DMS 273 (cell line): ENCODE data around the gene MFN2.
"Not testable (repeated sequence)": the region's sequence is repeated elsewhere in the genome, so short reads cannot be mapped to it uniquely, and the experiment has no call there.

Experiments used
- DNase-seq: peaks from one replicate; lab custom pipeline; 2025; ENCODE audit not compliant: unreplicated experiment; lab: John Stamatoyannopoulos, UW

MFN2 gene

GRCh38 chr1:11979851-11980675 lies at the start of gene MFN2:
Gene MFN2, plus strand, starts transcription at chr1:11980444. Its CDS starts 8,725 bp downstream, at chr1:11989169.
- DNase-seq = peak; percentile 100

DNA sequence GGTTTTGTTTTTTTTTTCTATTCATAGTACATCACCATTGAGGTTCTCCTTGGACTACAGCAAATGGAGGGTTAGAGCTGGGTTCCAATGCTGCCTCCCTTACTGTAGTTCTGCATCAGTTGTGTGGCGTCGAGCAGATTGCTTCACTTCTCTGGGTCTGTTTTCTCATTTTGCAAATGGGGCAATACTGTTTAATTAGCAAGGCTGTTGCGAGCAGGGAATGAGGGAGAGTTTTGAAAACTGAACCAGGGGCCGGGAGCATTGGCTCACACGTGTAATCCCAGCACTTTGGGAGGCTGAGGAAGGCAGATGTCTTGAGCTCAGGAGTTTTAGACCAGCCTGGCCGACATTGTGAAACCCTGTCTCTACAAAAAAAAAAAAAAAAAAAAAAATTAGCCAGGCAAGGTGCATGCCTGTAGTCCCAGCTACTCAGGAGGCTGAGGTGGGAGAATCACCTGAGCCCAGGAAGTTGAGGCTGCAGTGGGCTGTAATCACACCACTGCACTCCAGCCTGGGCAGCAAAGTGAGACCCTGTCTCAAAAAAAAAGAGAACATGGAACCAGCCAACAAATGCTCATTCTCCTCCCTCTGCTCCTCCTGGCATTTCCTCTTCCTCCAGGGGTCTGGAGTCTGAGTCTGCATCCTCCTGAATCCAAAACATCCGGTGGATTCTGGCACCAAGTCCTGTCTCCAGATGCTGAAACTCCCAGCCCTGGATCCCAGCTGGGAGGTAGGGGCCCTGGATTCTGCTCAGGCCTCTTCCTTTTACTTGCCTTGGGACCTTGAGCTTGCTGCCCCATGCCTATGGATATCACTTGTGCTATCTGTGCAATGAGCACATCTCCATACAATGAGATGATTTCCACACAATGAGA lies 49.4 kb upstream of the MFN2 start:
- peak; percentile 87 for DNase-seq

GRCh38 chr1:11931845-11932244 lies 48.4 kb upstream of the MFN2 start:
- DNase-seq = no peak

DNA sequence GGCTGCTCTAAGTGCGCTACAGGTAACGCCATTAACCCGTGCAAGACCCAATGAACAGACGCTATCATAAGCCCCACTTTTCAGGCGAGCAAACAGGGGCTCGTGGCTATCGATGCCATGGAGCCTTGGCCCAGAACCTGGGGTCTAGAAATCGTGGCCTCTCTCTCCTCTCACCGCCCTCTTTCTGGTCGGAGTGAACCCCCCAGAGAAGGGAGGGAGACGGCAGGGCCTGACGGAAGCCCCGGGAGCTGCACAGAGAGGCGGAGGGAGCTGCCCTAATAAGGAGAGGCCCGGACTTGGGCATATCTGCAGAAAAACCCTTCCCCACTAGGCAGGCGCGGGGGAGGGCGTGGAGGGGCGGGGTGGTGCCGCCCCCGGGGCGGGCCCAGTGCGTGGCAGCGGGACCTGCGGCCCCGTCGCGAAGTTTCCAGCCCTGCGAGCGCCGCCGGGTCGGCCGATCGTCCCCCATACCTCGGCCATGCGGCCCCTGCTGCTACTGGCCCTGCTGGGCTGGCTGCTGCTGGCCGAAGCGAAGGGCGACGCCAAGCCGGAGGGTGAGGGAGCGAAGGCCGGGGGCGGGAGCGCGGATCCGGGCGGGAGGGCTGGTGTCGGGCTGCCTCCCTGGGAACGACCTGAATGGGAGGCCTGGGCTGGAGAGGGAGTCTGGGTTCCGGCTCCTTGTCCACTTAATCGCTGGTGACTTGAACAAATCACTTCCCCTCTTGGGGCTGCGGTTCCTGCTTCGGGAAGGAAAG lies 45.8 kb upstream of the MFN2 start, which contains the start of gene PLOD1:
Gene PLOD1 (plus strand): TSS at position 416 of the 755 bp plus-strand sequence. CDS start 63 bp downstream, at position 479.
- DNase-seq = peak; percentile 92

- DNase-seq = no peak
Measured at GRCh38 chr1:11935057-11935412, 45.2 kb upstream of the MFN2 start.

DNA sequence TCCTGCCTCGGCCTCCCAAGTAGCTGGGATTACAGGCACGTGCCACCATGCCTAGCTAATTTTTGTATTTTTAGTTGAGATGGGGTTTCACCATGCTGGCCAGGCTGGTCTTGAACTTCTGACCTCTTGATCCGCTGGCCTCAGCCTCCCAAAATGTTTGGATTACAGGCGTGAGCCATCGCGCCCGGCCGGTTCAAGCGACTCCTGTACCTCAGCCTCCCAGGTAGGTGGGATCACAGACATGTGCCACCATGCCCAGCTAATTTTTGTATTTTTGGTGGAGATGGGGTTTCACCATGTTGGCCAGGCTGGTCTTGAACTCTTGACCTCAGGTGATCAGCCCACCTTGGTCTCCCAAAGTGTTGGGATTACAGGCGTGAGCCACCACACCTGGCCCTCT lies 44.5 kb upstream of the MFN2 start:
- DNase-seq = not testable (repeated sequence)

GRCh38 chr1:11938722-11939526 lies 41.3 kb upstream of the MFN2 start:
- DNase-seq = peak; percentile 86

DNA sequence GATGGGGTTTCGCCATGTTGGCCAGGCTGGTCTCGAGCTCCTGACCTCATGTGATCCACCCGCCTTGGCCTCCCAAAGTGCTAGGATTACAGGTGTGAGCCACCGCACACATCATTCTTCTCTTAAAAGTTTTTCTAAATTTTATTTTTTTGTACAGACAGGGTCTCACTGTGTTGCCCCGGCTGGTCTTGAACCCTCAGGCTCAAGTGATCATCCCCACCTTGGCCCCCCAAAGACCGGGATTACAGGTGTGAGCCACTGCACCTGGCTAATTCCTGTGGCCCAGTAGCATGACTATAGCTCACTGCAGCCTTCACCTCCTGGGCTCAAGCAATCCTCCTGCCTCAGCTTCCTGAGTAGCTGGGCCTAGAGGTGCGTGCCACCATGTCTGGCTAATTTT lies 40.5 kb upstream of the MFN2 start:
- DNase-seq = not testable (repeated sequence)

DNA sequence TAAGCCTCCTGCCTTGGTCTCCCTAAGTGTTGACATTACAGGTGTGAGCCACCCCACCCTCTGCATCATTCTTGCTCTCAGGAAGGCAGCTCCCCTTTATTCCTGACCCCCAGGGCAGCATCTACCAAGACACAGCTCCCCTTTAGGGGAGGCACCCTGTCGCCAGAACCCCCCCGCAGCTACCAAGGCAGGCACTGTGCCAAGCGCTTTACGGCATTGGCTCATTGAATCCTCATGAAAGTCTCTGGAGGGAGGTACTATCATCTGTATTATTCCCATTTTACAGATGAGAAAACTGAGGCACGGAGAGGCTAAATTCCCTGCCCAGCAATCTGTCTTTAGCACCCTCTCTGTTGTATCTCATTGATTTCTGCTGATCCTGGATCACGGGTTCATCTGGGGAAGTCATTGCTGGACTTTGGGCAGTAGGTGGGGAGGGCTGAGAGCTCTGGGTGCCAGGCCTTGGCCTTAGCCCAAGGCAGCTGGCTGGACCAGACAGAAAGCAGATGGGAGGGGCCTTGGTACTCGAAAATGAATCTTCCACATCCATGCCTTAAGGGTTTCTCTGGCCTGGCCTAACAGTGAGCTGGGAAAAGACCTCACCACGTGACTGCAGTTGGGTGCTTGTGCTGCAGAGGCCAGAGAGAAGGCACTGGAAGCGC lies 39.9 kb upstream of the MFN2 start:
- peak; percentile 72 for DNase-seq

DNA sequence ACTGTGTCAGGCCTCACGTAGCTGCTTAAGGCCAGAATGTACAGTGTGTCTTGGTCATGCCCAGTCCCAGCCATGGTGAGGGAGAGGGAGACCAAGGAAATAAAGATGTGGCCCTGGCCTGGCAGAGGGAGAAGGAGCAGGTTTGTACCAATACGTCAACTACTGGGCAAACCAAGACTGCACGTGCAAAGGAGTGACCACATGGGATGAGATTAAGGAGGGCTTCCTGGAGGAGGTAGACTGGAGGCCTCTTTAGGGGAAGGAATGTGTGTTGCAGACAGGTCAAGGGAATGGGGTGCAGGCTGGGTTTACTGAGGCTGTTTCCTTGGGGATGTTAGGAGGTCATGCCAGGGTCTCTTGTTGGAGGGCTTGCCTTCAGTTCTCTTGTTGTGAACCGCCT lies 38.0 kb upstream of the MFN2 start:
- no peak for DNase-seq

GRCh38 chr1:11943619-11944018 lies 36.6 kb upstream of the MFN2 start:
- DNase-seq = peak; percentile 91

DNA sequence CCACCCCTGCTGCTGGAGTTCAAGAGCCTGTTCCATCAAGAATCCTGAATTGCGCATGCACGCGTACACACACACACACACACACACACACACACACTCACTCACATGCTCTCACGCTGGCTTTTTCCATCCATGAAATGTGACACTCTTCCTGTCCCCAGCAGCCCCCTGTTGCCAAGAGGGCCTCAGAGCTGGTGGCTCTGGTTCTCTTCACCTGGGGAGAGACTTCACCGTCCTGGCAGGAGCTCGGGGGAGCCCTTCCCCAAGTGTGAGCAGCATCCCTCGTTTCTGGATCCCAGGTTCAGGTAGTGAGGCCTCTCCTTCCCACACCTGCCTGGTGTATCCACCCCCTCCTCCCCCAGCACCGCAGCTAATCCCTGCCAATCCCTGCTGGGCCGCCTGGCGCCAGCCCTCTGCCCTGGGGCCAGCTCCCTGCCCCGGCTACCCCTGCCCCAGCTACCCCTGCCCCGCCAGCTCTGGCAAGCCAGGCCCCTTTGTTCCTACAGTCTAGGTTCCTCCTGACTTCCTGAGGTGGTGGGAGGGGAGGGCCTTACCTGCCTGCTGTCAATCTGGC lies 35.8 kb upstream of the MFN2 start:
- peak; percentile 77 for DNase-seq

DNA sequence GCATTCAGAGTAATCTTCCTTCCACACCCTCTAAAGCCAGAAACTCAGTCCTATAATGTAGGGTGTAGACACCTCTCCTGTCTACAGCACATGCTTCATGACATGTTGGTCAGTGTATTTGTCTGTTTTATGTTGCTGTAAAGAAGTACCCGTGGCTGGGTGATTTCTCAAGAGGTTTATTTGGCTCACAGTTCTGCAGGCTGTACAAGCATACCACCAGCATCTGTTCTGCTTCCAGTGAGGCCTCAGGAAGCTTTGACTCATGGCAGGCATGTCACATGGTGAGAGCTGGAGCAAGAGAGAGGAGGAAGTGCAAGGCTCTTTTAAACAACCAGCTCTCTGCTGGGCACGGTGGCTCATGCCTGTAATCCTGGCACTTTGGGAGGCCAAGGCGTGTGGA lies 33.6 kb upstream of the MFN2 start:
- no peak for DNase-seq

DNA sequence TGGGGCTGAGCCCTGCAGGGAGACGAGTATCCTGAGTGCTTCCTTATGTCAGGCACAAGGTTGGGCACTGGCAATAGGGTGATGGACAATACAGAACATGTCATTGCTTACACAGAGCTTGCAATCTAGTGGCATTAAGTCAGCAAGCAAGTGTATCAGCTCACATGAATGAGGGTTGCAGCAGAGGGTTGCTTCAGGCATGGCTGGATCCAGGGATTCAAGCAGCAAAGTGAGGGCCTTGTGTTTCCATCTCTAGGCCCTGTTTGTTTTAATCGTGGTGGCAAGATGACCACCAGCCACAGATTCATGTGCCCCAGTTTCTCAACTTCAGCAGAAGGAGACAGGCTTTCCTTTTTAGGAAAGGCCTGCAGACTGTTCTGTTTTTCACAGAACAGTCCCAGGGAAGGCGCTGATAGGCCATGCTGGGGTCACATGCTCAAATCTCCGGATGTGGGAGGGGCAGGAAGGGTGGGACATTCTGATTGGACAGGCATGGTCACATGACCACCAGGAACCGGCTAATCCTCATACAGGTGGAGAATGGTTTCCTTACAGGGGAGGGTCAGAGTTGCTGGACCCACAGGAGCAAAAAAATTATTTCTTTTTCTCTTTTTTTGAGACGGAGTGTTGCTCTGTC lies 31.3 kb upstream of the MFN2 start:
- peak; percentile 41 for DNase-seq

- peak; percentile 86 for DNase-seq
Measured at GRCh38 chr1:11951901-11952300, 28.3 kb upstream of the MFN2 start.

DNA sequence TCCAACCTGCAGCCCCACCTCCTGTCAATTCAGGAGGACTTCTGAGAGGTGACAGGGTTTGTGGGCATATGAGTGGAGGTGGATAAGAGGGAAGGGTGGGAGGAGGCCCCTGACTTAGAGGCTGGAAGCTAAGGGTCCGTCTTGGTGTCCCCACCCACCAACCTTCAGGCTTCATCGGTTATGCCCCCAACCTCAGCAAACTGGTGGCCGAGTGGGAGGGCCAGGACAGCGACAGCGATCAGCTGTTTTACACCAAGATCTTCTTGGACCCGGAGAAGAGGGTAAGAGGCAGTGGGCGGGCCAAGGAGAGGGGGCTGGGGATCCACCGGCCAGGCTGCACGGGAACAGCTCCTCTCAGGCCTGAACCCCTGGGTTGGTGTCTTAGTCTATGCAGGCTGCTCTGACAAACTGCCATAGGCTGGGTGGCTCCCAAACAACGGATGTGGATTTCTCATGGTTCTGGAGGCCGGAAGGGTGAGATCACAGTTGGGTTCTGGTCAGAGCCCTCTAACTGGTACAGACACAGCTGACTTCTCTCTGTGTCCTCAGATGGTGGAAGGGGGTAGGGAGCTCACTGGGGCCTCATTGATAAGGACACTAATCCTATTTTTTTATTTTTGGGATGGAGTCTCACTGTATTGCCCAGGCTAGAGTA lies 27.7 kb upstream of the MFN2 start:
- peak; percentile 30 for DNase-seq

DNA sequence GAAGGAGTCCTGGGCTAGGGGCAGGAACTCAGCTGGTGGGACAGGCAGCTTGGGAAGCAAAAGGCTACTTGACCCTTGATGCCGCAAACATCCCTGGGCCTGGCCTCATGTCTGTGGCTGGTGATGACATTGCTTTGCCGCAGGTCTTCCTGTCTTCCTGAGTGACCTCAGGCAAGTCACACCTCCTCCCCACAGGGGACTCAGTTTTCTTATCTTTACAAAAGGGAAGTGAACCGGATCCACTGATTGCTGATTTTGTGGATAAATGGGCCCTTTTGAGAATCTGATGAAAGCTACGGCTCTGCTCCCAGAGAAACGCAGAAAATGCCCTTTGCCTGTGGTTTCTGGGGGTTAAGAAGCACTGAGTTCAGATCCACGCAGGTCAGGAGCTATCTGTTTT lies 25.0 kb upstream of the MFN2 start:
- DNase-seq = no peak

- no peak for DNase-seq
Measured at GRCh38 chr1:11957398-11957797, 22.8 kb upstream of the MFN2 start.

DNA sequence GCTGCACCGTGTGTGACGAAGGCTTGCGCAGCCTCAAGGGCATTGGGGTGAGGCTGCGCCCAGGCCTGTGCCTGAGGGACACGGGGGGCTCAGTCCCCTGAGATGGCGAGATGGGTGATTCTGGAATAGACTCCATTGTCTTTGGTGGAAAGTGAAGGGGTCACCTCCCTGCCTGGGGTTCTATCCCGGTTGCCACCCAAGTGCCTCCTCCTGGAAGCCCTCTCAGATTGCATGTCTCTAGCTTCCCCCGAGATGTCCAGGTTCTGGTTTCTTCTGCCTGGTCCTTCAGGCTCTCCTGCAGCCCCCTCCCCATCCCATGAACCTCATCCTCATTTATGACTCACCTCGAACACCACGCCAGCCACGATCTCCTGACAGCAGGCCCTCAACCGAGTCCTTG lies 22.3 kb upstream of the MFN2 start:
- DNase-seq = no peak
